Inflammatory macrophage (primary cell): ENCODE measurements around the gene LIN7A.

Experiments used
- DNase-seq, 2 donors: peaks; one replicate each; pipeline ENCODE4 v3.0.0-alpha.2; 2020 to 2022
- total RNA-seq, 18 experiments: gene quantifications; one replicate each; lab custom pipeline; 2026; ENCODE audit warnings: mixed read lengths in 6 of 18, inconsistent platforms in 2 of 18; lab: John Stamatoyannopoulos, UW

The LIN7A gene, protein sequence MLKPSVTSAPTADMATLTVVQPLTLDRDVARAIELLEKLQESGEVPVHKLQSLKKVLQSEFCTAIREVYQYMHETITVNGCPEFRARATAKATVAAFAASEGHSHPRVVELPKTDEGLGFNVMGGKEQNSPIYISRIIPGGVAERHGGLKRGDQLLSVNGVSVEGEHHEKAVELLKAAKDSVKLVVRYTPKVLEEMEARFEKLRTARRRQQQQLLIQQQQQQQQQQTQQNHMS
- 0.08 to 29.0 (median 2.3) reads per million in 18 experiments for total RNA-seq

- peak; percentile 6 to 8 for DNase-seq
These were observed at the start of gene LIN7A for GRCh38 chr12:80937391-80938238. LIN7A (minus strand) TSS chr12:80937934; CDS start chr12:80937722, 212 bp downstream.

DNA sequence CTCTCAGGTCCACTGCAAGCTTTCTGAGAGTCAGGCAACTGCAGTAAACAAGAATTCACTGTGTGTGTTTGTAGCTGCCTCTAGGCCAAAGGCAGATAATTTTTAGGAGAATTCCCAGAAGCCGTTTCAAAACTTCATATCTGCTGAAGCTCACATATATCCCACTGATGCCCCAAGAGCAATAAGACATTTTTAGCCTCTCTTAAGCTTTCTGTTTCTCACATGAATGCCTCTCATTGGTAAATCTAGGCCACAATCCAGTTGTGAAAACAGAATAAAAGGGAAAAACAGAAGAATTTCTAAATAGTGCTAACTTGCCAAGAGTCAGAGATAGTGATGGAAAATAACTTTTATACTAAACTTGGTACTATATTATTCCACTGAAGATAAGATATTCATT, 48.5 kb upstream of the LIN7A start:
- DNase-seq: no peak

GRCh38 chr12:80979816-80980215, 42.1 kb upstream of the LIN7A start:
- DNase-seq: no peak

DNA sequence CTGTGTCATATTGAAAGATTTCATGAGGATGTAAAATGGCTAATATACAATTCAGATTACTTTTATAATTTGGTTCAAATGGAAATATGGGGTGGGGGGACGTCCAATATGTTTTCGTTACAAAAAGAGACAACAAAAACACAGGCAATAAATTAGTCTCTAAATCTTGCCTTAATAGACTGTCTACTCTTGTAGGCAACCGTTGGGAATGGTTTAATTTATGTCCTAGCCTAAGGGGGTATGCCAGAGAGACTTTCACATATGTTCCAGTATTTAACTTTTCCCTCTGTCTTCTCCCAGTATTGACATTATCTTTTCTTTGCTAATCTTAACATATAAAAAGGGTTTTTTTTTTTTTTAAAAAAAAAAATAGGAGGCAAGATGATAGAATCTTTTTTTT, 41.5 kb upstream of the LIN7A start:
- no peak for DNase-seq

GRCh38 chr12:80977346-80977745, 39.6 kb upstream of the LIN7A start:
- no peak for DNase-seq

- no peak for DNase-seq
These were observed 30.6 kb upstream of the LIN7A start for GRCh38 chr12:80968326-80968725.

DNA sequence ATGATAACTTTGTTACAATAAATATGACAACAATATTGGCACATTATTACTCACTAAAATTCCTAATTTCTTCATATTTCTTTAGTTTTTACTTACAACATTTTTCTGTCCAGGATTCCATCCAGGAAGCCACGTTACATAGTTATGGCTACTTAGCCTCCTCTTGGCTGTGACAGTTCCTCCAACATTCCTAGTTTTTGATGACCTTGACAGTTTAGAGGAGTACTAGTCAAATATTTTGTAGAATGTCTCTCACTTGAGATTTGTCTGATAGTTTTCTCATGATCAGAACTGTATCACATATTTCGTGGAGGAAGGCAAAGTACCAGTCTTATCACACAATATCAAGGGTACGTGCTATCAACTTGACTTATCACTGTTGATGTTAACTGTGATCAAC, 29.8 kb upstream of the LIN7A start:
- DNase-seq: no peak

- no peak for DNase-seq
These were observed 28.3 kb upstream of the LIN7A start for GRCh38 chr12:80966001-80966400.

- no peak for DNase-seq
These were observed 20.4 kb upstream of the LIN7A start for GRCh38 chr12:80958162-80958561.

DNA sequence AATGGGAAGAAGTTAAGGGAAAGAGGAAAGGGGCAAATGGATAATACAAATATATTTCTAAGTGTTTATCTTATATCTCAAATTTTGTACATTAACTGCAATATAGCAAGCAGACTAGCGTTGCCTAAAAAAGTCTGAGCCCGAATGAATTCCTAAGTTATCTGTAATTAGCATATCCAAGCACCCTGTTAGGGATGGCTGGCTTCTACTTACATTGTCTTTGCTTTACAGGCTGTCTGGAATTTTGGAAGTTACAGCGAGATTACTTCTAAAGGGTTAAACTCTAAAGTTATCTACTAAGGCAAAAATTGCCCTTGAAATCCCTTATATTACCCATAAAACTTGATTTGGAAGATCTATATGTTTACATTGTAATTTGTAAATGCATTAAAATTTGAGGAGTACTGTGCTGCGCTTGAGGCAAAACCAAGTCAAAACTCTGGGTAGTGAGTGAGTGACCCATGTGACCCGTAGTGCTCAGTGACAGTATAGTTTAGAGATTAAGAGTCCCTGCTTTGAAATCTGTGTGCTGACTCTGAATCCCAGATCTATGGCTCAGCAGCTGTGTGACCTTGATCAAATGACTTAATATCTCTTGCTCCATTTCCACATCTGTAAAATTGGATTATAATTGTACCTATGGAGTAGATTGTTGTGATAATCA, 17.3 kb upstream of the LIN7A start:
- DNase-seq: no peak

DNA sequence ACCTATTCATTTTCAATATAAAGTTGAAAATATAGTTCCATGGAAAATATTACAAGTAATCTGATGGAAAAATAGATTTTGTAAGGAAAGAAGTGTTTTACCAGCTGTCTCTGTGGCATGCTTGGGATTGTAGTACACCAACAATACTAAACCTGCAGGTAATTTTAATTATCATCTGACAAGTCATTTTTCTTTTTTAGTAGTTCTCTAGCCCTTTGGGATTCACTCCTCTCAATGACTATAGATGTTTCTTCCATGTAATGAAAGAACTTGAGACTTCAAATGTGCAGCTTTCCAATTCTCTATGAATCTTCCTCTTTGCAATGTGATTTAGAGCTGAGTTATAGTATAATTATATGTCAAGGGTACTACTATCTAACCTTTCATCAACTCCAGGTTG, 14.7 kb upstream of the LIN7A start:
- DNase-seq: no peak

- DNase-seq: no peak
These were observed 8.9 kb upstream of the LIN7A start for GRCh38 chr12:80946591-80946990.

DNA sequence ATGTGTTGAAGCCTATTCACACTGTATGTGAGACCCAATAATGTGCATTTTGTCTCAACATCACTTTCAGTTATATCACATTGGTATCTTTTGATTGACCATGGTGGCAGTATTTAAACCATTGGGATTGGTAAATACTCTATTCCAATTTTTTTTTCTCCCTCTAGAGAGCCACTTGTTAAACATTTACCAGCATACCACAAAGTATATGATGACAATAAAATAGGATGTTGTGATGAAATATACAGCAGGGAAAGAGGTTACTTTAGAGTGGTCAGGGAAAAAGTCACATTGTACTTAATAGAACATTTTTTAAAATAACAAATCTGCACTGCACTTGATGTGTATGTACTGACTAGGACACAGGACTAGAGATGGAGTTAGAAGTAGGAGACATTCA, 5.6 kb upstream of the LIN7A start:
- DNase-seq: no peak

DNA sequence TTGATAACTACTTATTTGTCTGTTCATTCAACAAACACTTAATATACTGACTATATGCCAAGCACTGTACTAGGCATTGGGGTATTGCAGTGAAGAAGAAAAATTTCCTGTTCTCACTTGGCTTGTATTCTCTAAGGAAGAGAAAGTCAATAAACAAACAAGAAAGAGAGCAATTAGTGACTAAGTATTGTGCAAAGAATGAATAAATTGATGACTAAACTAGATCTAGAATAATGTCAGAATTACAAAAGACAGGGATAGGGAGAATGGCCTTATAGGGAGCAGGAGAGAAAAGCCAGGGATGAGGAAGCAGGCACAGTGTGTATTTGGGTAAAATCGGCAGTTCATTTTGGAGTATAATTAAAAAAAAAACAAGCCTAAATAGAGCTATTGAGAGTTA, 4.2 kb upstream of the LIN7A start:
- DNase-seq: no peak

GRCh38 chr12:80939231-80939950, 1.7 kb upstream of the LIN7A start:
- peak; percentile 76 to 77 for DNase-seq

DNA sequence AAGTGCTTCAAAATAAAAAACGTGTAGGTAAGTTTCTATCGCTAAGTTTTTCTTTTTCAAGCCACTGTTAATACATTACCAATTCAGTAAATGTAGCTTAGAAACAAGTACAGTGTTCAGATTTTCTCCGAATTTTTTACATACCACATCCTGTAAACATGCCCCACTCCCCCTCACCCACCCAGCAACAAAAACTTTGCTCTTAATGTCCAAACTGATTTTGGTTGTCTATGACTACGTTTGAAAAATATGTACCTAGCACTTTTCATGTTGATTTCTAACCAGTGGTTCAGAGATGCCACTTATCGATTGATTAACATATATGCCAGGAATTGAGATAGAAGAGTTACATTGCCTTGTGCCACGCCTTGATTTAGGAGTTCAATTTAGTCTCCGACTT, 663 bp upstream of the LIN7A start:
- DNase-seq: no peak

GRCh38 chr12:80936642-80937390, 918 bp downstream of the LIN7A start:
- DNase-seq: peak in 1 of 2 donors; percentile 17

GRCh38 chr12:80936353-80936641, 1.4 kb downstream of the LIN7A start:
- DNase-seq: no peak

- DNase-seq: no peak
These were observed 2.6 kb downstream of the LIN7A start for GRCh38 chr12:80935111-80935510.

DNA sequence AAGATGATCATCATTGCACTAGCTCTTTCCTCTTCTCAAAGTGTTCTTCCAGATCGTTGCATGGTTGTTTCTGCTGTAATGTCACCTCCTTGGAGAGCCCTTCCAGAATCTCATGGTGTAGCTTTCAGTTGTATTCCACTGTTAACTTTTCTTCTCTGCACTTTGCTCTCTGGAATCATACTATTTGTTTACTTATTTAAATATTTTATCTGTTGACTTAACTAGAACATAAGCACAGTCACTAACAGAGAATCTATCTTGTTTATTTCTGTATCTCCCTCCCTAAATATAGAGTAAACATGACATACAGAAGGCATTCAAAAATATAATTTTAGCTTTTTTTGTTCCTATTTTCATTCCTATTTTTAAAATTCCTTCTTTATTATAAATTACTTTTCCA, 11.8 kb downstream of the LIN7A start:
- DNase-seq: no peak

- DNase-seq: no peak
These were observed 12.5 kb downstream of the LIN7A start for GRCh38 chr12:80925237-80925636.

- DNase-seq: no peak
These were observed 13.3 kb downstream of the LIN7A start for GRCh38 chr12:80924437-80924836.
